Measurements from ENCODE around the gene FBXO34.
"Not testable (repeated sequence)": the region's sequence is repeated elsewhere in the genome, so short reads cannot be mapped to it uniquely, and the experiment has no call there.

FBXO34 gene

GRCh38 chr14:55313480-55313879 lies 42.3 kb downstream of the FBXO34 start:
- no peak for DNase-seq

DNA sequence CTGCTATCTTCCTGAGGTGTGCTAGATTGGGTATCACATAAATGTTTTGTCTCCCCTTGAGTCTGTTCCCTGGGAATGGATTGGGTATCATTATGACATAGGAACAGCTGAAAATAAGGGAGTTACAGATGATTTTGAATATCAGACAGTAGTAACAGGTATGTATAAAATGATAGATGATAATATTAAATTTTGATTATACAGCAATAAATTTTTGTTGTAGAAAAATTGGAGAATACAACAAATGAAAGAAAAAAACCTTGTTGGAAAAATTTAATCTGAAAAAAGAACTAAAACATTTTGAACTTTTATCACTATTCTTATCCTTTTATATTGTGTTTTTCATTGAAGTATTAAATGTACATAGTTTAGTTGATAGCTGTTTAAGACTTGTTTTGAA lies 43.2 kb downstream of the FBXO34 start:
- DNase-seq = no peak

DNA sequence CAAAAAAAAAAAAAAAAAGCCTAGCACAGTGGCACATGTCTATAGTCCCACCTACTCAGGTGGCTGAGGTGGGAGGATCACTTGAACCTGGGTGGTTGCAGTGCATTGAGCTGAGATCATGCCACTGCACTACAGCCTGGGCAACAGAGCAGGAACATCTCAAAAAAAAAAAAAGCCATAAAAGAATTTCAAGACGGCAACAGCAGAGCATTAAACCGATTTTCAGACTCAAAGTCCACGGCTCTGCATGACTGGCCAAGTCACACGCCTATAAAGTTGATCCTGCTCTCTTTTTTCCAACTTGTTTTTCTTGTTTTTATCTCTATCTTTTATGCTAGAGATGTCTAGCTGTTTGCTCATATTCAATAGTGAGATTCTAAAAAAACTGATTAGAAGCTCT lies 45.3 kb downstream of the FBXO34 start:
- DNase-seq = no peak

DNA sequence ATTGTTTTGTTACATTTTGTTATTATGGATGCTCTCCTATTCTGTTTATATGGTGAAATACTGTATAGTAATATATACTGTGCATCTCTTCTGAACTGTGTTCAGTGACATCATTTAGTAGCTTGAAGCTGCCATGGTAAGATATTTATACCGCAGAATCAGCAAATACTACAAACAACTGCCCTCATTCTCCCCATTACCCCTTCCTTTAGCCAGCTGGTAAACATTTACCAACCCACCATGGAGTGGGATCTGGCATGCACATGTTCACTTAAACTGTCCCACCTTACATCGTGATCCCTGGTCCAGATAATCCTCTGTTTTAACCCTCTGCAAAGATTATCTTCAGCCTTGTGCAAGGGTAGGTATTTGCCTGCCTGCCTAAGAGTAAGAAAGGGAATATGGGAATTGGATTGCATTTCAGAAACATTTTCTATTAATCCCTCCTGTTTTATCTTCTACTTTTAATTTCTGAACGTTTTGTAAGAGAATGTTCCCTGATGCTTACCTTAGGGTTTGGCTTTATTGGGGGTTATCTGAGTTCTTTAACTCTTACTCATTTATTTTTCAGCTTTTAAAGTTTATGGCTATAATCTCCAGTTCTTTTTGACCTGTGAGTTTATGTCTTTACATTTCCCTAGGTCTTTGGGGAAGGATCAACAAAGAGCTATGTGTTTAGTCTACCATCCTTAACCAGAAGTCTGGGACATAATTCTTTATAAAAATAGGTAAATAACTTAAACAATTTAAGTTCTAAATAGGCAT lies 46.5 kb downstream of the FBXO34 start:
- DNase-seq = no peak

DNA sequence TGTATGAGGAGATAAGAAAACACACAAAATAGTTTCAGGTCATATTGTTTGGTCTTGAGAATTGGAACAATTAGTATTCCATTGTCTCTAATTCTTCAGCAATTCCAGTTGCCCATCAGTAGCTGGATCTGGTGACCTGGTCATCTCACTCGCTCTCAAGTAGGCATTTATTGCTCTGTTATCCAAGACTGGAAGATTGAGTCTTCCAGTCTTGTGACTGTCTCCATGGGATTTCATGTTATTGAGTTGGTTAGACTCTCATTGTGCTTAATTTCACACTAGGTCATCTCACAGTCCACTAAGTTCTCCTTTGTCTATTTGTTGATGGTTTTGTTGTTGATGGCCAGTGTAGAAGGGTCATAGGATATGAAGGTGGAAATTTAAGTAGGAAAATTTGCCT lies 47.5 kb downstream of the FBXO34 start:
- DNase-seq = no peak

- DNase-seq = no peak
These were observed 52.7 kb downstream of the FBXO34 start for GRCh38 chr14:55323910-55324309.

- no peak for DNase-seq
These were observed 53.6 kb downstream of the FBXO34 start for GRCh38 chr14:55324812-55325211.

- peak in 1 of 2 experiments; percentile 9 for DNase-seq
These were observed 56.0 kb downstream of the FBXO34 start for GRCh38 chr14:55327179-55327578.

DNA sequence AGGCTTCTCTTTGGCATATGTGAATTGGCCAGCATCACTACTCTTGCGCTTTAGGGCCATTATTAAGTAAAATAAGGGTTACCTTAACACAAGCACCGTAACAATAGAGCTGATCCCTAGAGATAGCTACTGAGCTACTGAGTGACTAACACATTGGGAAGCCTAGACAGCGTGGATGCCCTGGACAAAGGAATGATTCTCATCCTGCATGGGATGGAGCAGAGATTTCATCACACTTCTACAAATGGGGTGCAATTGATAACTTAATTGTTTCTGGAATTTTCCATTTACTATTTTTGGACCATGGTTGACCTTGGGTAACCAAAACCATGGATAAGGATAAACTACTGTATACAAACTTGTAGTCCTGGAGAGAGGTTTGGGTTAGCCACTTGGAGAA lies 57.1 kb downstream of the FBXO34 start:
- no peak for DNase-seq

DNA sequence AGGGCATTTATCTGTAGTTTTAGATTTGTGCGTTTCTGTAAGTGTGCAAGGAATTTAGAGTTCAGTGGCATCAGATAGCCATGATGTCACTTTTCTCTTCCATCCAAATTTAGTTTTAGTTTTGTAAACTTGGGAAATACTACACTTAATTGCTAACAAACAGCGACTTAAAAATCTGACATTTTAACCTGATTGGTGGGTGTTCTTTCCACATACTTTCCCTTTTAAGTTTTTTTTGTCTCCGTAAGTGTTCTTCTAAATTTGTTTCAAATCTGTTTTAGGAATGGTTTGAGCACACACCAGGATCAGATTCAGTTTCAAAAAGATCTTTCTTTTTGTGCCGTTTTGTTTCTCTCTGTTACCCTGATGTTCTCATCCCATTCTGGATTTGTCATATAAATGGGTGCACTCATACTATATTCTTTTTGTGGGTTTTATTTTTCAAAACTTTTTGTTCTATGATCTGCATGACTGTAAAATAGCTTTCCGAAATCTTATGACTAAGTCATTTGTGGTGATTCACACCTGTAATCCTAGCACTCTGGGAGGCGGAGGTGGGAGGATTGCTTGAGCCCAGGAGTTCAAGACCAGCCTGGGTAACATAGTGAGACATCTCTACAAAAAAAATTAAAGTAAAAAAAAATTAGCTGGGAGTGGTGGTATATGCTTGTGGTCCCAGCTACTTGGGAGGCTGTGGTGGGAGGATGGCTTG lies 58.9 kb downstream of the FBXO34 start:
- DNase-seq = no peak

DNA sequence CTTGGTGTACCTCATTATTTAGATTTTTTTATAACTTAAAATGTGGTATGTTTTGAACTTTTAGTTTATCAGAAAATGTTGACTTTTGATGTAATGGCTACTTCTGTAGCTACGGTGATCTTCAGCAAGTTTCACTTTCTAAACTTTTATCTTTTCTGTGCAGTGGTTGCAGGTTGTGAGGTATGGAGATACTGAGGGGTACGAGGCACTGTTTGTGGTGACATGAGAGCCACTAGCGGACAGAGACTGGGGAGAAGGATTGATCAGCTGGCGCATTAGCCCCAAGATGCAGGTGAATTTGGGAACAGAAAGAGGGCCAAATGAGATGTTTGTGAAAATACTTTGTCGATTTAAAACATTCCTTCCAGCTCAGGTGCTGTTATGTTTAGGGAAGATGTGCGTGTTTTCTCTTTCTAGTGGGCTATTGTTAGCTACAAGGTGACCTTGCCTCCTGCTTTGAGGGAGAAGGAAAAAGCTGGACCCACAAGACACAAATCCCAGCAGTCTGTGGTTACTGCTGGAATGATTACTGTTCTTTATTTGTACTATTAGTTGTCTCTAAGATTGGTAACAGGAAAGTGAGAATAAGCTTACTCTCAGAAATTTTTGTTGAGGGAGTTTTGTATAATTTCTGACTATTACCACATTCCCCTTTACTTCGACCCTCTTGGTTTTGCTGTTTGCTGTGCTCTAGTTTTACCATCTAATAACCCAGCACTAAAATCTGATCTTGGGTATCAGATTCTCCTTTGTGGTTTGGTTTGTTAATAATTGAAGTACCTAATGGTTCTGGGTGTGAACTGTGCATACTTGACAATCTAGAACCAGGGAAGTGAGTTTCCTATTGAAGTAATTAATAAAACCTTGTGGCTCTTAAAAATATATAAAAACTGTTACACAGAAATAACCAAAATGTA lies 61.7 kb downstream of the FBXO34 start:
- DNase-seq = no peak

DNA sequence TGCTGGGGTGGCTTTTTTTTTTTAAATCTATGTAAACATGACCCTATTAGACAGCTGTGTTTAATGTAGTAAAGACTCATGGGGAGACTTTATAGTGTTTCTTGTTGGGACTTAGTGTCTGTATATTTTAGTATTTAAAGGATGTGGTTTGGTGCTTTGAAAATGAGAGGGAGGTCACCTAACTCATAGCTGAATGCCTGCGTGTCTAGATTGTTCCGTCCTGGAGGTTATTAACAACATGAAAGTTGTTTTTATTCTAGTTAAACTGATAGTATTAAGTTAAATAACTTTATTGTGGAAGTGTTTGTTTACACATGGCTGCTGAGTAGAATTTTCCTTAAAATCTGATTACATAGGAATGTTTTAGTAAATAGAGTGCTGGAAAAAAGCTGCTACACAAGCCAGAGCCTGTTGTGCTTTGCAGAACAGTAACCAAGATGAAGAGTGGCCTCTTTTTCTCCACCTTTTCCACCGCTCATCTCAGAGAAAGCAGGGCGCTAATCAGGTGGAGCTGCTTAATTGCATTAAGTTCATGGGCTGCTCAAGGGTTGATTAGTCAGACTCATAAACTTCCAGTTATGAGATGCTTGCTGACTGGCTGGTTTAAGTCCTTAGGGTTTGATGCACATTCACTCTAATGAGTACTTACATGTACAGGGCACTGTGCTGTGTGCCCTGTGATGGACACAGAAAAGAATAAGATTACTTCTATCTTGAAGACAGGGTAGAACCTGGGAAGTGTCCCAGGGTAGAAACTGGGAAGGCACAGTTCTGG lies 62.7 kb downstream of the FBXO34 start:
- no peak for DNase-seq

GRCh38 chr14:55336162-55336561 lies 64.9 kb downstream of the FBXO34 start:
- no peak for DNase-seq

GRCh38 chr14:55336691-55337090 lies 65.5 kb downstream of the FBXO34 start:
- DNase-seq = no peak

DNA sequence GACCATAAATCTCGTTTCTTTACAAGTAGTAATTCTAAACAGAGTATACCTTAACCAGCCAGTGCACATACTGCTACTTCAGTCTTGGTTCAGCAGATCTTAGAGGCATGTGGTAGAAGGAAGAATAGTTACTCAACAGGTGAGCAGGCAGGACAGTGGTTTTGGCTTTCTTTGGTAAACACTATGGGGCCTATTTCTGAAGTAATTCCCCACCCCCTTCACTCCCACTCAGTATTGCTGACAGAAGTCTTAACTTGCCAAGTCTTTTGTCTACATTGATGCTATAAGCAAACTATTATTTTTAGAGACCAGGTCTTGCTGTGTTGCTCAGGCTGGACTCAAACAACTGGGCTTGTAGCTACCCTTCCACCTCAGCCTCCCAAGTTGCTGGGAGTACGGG lies 68.5 kb downstream of the FBXO34 start:
- DNase-seq = no peak

DNA sequence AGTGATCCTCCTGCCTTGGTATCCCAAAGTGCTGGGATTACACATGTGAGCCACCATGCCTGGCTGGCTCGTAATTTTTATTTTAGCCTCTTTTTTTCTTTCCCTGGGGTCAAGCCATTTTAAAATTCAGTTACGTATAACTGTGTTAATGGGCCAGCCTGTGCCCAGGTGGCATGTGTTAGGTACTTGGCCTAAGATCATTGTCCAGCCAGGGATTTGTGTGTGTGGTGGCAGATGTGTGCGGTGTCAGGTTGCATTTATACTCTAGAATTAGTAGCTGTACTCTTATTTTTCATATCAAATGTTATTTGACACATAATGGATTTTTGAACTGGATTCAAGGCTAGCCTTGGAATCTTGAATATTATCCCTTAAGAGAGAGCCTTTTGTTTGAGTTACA lies 69.3 kb downstream of the FBXO34 start:
- no peak for DNase-seq

DNA sequence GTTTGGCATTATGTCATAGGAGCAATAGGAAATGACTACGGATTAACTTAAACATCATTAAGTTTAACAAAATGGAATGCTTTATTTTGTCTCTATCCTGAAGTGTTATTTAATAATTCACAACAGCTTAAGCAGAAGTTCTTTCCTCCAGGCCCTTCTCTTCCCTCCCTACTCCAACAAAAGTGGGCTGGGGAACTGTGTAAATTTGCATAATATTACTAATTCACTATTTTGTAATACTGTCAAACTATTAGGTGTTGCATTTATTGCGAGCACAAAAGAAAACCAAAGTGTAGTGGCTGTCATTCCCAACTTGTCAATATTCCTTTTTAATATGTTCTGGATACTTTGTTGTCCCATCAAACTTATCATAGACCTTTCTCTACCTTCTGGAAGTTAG lies 70.6 kb downstream of the FBXO34 start:
- DNase-seq = no peak

DNA sequence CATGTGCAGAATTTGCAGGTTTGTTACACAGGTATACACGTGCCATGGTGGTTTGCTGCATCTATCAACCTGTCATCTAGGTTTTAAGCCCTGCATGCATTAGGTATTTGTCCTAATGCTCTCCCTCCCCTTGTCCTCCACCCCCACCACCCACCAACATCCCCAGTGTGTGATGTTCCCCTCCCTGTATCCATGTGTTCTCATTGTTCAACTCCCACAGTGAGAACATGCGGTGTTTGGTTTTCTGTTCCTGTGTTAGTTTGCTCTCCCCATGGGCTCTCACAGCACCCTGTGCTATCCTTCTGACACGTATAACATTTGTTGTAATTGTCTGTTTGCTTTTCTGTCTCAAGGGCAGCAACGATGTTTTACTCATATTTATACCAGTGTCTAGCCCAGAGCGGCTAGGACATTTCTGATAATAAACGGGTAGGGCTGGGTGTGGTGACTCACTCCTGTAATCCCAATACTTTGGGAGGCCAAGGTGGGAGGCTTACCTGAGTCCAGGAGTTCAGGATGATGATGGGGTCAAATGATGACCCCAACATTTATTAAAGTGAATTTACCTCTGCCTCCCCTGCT lies 73.5 kb downstream of the FBXO34 start:
- not testable (repeated sequence) for DNase-seq

DNA sequence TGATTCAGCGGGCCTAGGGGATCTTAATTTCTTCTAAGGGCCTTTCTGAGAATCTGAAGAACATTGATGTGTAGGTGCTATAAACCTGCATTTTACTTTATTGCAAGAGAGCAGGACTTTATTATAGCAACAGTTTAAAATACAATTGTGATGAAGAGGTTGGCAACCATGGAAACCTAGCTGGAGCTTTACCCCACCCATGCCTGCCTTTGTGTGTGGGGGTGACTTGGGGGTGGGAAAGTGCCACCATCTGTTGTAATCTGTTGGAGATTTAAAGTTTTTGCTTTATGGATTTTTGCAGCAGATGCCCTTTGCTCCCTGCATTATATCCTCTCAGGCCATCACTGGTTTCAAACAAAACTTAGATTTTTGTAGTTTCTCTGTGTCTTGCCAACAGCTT lies 75.8 kb downstream of the FBXO34 start:
- no peak for DNase-seq

- DNase-seq = no peak
These were observed 76.5 kb downstream of the FBXO34 start for GRCh38 chr14:55347748-55348147.

DNA sequence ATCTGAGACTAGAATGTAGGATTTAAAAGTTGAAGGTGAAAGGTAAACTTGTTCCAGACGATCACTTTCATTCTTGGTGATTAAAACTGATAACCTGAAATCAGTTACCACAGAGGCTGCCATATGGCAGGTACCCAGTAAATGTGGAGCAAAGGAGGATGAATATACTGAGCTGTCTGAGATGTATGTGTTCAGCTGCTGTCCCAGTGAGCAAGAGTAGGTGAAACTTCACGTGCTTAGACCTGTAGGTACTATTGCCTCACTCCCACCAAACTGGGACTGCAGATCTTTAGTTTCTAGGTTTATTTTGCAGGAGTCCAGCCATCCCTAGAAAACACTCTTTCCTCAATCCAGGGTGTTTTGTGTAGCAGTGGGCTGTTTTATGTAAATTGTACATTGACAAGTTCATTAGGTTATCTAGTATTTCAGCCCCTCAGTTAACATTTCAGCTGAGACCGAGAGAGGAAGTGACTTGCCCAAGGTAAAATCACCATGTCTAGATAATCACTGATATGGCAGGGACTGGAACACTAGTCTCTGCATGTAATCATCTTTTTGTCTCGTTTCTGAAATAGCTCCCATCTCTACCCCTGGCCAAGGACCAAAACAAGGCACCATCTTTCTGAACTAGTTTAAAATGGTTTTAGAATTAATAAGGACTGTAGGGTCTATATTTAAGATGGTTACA lies 77.7 kb downstream of the FBXO34 start:
- DNase-seq = no peak

DNA sequence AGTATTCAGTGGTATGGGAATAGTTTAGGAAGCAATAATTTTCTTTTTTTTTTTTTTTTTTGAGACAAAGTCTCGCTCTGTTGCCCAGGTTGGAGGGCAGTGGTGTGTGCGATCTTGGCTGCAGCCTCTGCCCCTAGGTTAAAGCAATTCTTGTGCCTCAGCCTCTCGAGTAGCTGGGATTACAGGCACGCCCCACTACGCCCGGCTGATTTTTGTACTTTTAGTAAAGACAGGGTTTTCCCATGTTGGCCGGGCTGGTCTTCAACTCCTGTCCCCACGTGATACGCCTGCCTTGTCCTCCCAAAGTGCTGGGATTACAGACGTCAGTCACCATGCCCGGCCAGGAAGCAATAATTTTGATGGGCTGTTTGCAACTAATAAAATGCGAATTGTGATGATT lies 78.3 kb downstream of the FBXO34 start:
- DNase-seq = no peak
